GM20431 (cell line): ENCODE measurements around the gene WWC2.

Source experiments
- in situ Hi-C: fragments of 300-500 bp; cut with MseI, MboI; formaldehyde crosslinking; loops from one replicate; pipeline ENCODE4 v1.15.0; 2020; ENCODE audit warnings: low sequenced_read_pairs; ENCODE audit not compliant: unreplicated experiment

WWC2 gene

DNA sequence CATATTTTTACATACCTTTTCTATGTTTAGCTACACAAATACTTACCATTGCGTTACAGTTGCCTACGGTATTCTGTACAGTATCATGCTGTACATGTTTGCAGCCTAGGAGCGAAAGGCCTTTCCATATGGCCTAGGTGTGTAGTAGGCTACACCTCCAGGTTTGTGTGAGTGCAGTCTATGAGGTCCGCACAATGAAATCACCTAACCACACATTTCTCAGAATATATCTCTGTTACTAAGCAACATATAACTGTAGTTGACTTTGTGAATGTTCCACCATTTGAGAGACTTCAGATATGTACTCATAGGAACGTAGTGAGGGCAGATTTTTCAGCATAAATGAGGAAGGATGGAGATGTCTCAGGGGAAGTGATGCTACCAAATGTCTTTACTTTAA, 62.6 kb downstream of the WWC2 start:
- in situ Hi-C loops = no loop called here

DNA sequence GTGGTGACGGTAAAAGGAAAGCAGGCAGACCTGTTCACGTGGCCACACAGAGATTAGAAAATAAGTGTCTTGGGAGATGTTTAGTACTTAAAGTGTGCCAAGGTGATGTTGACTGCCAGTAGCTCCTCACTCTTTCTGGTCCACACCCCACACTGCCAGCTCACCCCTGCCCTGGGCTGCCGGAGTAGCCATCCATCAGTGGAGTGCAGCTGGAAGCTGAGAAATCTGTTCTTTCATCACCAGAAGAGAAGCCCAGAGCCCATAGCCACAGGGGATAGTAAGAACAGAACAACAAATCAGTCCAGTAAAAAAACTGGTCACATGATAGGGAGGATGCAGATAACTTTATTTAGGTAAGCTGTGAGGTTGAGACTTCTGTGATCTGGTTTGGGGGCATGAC, 64.1 kb downstream of the WWC2 start:
- in situ Hi-C loops = no loop called here

GRCh38 chr4:183164963-183165362, 65.9 kb downstream of the WWC2 start:
- in situ Hi-C loops = no loop called here

DNA sequence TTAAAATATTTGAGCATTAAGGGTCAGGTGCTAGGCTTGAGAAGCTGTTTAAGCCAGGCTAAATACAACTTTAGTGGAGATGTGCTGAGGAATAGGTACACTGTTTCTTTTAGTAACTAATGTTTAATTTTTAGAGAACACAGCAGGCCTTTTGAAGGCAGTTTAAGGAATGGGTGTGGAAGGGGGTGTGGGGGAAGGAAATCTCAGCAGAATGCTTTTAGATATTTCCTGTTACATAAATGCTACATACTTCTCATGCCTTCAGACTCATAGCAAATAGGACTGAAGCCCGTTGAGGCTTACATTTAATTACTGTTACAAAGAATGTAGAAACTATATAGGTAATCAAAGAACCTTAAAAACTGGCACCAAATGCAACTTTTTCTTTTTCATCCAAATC, 66.3 kb downstream of the WWC2 start:
- in situ Hi-C loops = no loop called here

DNA sequence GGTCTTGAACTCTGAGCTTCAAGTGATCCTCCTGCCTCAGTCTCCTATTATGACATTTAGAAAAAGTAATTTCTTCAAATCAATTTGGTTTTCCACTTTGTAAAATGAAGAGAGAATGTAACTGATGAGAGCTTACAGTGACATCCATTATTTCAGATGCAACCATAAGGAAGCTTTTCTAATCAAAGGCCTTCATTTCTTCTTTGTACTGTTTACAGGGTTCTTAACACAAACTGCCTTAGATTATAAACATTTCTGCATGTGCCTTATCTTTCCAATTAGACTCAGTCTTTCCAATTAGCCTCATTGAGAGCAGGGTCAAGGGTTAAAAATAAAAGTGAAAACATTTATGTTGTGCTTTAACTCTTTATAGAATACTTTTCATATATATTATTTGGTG, 71.8 kb downstream of the WWC2 start:
- in situ Hi-C loops = no loop called here

DNA sequence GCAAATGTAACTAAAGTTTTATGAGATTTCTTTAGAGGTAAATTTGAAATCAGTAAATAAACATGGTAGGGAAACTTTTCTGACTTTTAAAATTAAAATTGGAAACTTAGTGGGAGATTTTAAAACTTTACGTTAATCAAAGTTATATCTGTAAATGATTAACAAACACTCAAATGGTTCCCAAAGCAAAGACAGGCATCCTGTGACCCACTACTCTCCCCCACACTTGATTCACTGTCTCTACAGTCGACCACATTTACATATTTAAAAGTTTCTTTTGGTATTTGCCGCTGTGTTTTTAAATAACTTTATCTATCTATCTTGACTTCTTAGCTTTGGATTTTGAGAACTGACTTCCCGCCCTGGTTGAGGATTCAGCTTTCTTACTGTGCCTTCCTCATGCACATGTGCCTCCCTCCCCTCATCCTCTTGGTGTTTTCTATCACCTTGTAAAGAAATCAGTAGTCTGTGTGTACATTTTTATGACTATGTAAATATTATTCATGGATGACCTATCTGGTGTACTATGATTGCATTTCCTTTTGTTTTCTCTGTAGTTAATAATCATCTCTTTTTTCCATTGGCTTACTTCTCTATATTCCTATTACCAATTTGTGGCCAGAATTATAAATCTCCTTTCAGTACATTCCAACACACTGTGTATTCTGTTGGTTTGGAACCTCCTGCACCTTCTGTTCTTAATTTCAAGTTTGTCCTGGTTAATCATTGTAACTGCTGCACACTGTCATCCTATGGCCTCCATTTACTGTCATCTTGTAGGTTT, 72.6 kb downstream of the WWC2 start:
- in situ Hi-C loops = no loop called here

DNA sequence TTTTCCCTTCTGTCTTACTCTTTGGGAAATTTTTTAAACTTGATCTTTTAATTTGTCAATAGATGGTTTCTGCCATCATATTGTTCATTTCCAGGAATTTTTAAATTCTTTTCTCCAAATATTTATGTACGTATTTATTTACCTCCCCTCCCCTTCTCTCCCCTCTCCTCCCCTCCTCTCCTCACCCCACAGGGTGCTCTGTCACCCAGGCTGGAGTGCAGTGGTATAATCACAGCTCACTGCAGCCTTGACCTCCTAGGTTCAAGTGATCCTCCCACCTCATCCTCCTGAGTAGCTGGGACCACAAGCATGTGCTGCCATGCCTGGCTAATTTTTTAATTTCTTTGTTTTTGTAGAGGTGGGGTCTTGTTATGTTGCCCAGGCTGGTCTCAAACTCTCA, 73.8 kb downstream of the WWC2 start:
- in situ Hi-C loops = no loop called here

GRCh38 chr4:183173580-183174526, 74.8 kb downstream of the WWC2 start:
- in situ Hi-C loops = no loop called here

DNA sequence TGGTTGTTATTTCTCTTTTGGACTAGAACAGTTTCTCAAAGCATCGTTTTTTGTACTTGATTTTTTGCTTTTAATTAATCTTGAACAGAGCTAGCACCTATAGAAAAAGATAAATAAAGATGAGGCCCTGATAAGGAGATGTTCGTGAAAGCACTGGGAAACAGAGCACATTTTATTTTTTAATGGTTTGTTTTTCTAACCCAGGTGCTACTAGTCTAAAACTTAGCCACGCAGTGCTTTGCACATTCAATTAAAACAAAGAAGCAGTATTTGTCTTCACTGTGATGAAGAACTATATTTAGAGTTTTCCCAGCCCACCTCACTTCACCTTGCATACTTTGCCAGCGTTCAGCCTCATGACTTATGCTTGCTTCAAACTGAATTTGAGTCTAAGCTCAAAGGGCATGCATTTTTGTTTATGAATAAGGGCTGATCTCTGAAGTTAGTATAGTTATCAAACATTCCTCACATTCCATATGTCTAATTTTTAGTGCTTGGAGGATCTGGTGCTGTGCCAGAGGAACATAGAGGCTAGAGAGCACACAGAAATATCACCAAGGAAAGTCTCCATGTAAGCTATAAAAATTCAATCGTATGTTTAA, 76.7 kb downstream of the WWC2 start:
- in situ Hi-C loops = no loop called here

DNA sequence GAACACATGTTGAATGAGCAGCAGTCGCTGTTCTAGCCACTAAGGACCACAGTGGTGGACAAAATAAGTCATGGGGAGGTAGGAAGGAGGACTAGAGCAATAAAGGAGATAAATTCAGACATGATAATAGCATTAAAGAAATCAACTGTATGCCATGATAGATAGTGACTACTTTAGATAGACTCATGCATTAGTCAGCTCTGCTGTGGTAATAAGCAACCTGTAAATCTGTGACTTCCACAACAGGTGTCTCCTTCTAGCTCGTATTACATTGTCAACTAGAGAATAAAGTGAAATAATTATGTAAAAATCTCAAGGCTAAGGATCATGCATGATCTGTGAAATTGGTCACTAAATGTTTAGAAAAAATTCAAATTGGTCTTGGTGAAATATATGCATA, 77.9 kb downstream of the WWC2 start:
- in situ Hi-C loops = no loop called here

DNA sequence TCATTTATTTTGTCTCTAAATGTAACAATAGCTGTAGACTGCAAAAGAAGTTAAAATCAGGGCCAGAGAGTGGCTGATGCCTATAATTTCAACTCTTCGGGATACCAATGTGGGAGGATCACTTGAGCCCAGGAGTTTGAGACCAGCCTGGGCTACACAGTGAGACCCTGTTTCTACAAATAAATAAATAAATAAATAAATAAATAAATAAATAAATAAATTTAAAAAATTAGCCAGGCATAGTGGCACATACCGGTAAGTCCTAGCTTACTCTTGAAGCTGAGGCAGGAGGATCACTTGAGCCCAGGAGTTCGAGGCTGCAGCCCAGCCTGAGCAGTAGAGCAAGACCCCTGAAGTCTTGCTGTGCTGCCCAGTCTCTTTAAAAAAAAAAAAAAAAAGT, 79.1 kb downstream of the WWC2 start:
- in situ Hi-C loops = no loop called here

DNA sequence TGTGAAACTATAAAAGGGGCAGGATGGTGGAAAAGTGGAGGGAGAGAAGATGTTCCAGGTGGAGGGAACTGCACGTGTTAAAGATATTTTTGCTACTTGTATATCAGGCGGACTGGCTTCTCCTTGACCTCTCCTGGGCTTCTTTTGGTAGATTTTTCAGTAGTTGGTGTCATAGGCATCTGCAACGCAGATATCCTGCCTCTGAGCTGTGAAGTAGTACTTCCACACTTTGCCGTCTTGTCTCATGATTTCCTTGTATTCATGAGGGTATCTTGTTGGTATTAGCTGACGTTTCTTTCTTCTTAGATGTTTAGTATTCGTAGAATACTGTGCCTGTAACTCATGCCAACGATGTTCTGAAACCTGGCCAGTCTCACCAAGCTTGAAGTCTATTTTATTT, 81.0 kb downstream of the WWC2 start:
- in situ Hi-C loops = no loop called here

DNA sequence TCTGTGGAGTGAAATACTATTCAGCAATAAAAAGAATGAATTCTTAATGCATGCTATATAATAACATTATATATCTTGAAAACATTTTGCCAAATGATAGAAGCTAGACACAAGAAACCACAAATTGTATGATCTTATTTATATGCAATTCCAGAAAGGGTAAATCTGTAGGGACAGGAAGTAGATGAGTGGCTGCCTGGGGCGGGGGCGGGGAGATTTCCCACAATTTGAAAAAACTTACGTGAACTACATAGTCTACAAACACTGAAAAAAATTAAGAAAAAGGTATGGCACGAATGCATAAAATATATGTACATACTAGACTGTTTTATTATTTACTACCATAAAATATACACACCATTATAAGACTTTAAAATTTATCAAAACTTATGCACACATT, 81.6 kb downstream of the WWC2 start:
- in situ Hi-C loops = no loop called here

- in situ Hi-C loops = no loop called here
Measured at GRCh38 chr4:183181081-183181480, 82.0 kb downstream of the WWC2 start.

- in situ Hi-C loops = no loop called here
Measured at GRCh38 chr4:183182873-183183725, 84.0 kb downstream of the WWC2 start.

DNA sequence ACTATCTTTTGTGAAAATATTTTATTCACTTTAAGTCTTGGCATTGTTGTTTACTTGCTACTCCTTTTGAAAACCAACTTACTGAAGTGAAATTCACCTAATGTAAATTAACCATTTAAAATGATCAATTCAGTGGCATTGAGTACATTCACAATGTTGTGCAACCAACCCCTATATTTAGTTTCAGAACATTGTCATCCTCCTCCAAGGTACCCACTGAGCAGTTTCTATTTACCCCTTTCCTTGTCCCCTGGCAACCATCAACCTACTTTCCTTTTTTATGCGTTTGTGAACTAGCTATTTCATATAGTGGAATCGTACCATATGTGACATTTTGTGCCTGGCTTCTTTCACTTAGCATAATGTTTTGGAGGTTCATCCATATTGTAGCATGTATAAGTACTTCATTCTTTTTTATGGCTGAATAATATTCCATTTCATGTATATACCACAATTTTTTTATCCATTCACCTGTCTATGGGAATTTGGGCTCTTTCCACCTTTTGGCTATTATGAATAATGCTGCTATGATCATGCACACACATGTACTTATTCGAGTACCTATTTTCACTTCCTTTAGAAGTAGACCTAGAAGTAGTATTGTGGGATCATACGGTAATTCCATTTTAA, 85.0 kb downstream of the WWC2 start:
- in situ Hi-C loops = no loop called here

GRCh38 chr4:183185018-183185417, 86.0 kb downstream of the WWC2 start:
- in situ Hi-C loops = no loop called here

DNA sequence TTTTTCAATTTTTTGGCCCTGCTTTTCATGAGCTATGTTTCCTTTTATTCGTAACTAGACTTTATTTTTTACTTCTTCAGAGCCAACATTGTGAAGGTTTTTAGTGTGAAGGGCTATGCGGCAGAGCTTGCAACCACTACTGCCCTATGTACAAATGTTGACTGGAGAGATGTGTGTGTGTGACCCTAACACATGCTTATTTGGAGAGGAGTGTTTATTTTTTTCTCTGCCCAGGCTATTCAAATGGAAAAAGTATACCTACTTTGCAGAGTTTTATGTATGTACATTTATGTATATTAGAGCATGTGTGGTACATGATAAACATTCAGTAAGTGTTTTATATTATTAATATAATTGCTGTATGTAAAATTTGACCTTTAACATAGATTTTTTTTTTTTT, 86.5 kb downstream of the WWC2 start:
- in situ Hi-C loops = no loop called here

DNA sequence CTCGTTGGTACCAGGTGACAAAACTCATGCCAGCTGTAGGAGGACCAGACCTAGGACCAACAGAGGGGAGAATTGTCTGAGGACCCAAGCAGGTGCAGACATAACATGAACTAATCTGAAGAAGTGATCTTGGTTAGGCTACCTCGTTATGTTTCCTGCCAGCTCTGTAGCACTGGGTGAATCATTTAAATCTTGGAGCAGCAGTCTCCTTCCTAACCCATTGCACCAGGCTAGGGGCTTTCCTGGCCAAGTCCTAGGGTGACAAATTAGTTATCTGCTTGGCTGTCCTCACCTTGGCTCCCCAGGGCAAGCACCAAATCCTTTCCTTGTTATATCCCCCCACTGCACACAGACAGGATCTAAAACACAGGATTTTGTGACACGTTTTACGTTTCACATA, 87.8 kb downstream of the WWC2 start:
- in situ Hi-C loops = no loop called here
